HG03025 (cell line): ENCODE measurements around the gene KANSL1L.
"Not testable (repeated sequence)": the region's sequence is repeated elsewhere in the genome, so short reads cannot be mapped to it uniquely, and the experiment has no call there.

Source experiments
- ATAC-seq: cut with Tn5 transposase; IDR thresholded peaks from one replicate; pipeline ENCODE4 v1.9.1; 2021; ENCODE audit warnings: mild to moderate bottlenecking, moderate library complexity; ENCODE audit not compliant: unreplicated experiment, low FRiP score

Gene KANSL1L

DNA sequence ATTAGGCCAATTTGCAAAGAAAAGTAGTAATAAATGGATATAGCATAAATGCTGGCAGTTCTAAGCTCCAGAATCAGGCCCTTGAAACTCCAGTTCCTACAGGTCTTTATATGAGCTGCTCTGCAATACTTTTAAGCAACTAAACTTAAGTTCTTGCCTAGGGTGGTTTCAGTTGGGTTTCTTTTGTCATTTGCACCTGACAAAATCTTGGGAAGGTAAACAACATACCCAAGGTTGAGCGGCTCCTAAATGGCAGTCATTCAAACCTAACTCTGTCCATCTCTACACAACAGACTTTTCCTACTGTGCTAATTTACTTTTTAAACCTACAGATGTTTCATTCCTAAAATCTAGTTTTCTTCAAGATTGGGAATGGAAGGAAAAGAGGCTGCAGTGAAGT, 9.3 kb upstream of the KANSL1L start:
- no peak for ATAC-seq

DNA sequence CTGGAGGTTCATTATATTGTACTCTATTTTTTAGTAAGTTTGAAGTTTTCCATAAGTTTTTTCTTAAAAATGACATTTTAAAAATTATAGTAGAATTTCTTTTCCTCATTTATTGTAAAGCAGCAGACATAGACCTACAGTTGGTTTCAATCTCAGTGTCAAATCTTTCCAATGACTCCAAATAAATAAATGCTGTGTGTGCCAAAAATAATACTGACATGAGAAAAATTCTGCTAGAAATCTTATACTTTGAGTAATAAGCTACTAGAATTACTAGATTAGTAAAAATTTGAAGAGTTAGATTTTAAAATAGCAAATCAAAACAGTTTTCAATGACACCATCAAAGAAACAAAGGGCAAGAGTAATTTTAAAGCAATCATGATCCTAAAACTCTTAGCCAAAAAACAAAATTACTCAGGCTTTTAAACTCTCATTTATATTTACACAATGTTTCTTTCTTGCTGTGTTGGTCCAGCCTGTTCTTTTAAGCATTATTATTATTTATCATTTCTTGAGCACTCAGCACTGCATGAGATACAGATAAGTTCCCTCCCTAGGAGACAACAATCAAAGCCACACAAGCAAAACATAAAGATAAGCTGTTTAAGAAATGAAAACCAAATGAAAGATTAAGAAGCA, 8.3 kb upstream of the KANSL1L start:
- no peak for ATAC-seq

DNA sequence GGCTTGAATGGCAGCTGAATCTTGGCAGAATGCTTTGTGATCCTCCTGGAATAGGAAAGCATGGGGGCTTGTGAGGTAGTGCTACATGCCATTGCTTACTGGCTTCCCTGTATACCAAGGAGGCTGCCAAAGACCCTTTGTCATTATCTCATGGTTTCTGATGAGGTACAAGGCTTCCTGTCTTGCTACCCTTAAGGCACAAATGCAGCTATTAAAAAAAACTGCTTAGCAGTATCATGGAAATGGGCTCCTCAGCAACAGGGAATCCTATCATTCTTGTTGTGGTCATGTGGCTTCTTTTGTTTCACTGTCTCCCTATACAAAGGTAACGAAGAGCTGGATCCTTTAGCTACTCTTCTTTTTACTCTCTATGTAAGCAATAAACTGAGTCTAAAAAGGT, 6.6 kb upstream of the KANSL1L start:
- no peak for ATAC-seq

DNA sequence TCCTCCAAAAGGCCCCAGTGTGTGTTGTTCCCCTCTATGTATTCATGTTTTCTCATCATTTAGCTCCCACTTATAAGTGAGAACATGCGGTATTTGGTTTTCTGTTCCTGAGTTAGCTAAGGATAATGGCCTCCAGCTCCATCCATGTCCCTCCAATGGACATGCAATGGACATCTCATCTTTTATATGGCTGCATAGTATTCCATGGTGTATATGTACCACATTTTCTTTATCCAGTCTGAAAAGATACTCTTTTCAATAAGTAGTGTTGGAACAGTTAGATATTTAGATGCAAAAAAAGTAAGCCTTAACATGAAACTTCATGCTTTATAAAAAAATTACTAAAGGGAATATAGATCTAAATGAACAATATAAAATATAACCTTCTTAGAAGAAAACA, 5.9 kb upstream of the KANSL1L start:
- ATAC-seq, result not testable (repeated sequence)

DNA sequence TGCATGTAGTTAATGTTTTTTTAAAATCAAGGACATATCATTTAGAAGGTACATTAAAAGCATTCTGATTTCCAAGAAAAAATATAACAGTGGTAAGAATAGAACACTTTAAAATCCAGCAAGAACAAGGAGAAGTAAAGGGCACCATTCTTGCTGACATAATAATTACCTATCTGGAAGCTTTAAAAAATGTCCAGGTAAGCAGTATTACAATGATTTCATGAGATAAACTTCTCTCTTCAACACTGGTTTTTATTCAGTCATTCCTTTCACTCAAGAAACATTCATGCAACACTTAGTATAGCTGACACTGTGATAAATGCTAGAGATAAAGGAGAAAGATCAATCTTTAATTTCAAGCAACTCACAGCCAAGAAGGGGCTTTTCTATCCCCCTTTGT, 2.9 kb upstream of the KANSL1L start:
- no peak for ATAC-seq

DNA sequence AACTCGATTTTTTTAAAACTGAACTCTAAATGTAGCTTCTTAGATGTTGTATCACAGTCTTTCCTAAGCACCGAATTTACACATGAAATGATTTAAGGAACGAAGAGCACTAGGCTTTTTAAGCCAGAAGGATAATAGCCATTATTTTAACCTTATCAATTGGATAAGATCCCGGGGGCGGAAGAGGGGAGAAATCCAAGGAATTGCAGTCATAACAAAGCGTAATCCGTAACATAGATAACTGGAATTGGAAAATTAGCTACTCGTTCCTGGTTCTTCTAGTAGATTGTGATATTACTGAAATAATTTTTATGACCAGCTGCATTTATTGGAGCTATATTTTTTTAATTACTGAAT, 988 bp upstream of the KANSL1L start:
- ATAC-seq, result no peak

DNA sequence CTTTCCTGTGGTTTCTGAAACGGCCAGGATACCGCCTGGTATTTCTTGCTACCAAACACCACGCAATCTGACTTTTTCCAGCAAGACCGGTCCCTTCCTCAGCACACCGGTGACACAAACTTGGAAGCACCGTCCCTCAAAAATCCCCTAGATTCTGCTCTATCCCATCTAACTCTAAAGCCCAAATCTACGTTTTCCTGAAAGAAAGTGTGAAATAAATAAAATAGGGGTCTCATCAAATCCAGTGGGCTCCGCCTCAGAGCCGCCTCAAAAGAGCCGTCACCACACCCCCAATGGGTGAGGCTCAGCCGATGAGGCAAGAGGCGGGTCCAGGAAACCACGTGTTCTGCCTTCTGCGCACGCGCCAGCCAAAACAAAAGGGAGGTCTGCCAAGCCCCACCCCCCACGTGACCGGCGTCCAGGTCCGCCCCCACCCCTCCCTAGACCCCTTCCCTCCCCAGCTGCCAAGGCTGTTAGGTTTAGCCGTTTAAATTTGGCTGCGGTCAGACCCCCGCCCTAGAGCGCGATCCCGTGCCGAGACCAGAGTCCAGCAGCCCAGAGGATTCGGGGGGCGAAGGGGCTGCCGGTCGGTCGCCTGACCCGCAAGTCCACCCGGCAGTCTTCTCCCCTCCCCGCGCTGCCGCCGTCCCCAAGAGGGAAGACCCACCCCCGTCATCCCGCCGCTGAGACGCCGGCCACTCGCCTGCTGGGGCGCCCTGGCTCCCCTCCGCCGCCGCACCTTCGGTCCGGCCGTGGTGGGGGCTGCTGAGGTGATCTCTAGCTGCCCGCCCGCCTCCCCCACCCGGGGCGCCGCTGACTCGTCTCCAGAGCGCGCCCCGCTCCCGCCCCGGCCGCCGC, 534 bp downstream of the KANSL1L start:
- ATAC-seq, result peak; percentile 69

DNA sequence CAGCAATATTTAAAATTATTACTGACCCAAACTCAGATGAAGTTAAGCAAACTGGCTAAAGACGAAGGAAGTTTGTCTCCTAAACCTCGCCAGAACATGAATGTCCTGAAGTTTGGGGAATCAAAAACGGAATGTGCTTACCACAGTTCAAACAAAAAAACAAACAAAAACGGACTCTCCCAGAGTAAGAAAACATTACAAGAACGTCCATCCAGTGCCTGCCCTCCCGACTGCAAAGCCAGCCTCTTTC, 1.1 kb downstream of the KANSL1L start:
- no peak for ATAC-seq

DNA sequence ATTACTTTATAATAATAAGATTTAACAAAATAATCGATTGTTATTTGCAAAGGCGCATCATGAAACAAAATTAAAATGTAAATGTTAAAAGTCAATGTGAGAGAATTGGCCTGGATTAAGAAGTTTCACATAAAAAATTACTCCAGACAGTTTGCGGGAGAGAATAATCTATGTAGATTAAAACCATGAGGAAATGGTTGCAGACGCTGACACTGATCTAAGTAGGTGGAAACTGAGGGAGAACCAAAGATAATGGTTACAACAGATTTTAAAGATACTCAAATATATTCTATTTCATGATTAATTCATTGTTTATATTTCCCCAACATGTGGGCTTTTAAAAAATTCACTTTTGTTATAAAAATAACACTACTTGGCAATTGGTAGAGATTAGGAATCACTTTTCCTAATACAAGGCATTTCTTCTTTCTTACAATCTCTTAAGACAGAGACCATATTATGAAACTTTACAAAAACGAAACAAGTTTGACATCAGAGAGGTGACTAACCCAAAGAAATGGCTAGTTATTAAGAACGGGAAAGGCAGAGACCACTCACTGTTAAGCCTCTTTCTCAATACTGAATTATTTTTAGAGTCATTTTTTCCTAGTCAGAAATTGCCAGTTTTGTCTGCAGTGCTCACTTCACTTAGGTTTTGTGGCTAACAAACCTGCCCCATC, 1.6 kb downstream of the KANSL1L start:
- no peak for ATAC-seq

DNA sequence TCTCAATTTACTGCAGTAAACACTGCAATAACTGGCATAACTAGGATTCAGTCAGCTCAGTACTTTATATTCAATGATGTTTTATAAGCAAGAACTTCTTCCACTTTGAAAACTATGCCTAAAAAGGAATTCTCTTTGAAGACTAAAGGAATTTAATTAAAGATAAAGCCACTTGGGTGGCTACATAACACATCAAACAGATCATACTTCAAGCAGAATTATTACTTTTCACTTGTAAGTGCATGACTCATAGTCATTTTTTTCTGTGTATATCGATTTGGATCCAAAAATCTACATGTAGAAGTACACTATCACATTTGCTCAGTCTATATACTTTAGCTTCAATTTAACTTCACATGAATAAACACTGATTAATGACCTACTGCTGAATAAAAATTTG, 4.0 kb downstream of the KANSL1L start:
- no peak for ATAC-seq

DNA sequence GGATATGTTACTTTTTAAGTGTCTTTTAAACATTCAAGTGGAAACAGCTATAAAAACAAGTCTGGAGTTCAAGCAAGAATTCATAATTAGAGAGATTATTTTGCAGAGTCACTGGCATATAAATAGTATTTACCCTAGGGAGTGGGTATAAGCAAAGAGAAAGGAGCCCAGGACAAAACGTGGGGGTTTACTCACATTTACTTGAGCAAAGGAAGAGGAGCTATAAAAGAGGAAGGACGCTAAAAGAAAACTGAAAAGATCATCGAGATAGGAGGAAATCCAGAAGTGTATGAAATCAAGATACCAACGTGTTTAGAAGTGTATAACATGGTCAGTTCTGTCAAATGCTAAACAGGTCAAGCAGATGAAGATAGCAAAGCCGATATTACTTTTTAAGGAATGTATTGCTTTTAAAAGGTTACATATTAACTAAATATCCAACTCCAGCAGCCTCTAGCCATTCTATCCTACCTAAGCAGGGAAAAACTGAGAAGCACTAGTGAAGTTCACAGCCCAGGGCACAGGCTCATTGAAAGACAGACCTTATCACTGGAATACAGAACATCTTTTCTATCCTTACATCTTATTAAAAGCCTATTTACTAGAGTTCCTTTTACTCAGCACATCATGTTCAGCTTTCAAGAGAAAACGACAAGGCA, 8.6 kb downstream of the KANSL1L start:
- no peak for ATAC-seq

DNA sequence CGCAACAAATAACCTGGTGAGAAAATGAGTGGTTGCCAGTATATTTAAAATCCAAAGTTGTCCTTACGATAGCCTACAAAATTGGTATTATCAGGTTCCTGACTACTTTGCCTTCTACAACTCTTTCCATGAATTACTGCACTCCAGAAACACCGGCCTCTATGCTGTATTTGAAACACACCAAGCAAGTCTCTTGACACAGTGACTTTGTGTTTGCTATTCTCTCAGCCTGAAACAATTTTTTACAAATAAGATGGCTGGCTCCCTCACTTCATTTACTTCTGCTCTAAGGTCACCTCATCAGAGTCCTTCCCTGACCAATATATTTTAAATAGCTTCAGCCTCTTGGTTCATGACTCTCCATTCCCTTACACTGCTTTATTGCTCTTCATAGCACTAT, 12.2 kb downstream of the KANSL1L start:
- no peak for ATAC-seq

DNA sequence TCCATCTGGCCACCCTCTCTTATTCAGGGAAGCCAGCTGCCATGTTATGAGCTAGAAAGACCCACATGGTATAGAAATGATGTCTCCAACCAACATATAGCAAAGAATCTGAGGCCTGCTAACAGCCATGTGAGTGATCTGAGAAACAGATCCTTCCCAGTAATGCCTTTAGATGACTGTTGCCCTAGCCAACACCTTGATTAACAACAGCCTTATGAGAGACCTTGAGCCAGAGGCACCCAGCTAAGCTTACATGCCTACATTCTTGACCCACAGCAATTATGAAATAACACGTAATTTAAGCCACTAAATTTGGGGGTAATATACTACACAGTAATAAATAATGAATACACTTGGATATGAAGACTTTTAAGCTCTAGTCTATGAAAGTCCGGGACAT, 13.0 kb downstream of the KANSL1L start:
- ATAC-seq, result no peak

DNA sequence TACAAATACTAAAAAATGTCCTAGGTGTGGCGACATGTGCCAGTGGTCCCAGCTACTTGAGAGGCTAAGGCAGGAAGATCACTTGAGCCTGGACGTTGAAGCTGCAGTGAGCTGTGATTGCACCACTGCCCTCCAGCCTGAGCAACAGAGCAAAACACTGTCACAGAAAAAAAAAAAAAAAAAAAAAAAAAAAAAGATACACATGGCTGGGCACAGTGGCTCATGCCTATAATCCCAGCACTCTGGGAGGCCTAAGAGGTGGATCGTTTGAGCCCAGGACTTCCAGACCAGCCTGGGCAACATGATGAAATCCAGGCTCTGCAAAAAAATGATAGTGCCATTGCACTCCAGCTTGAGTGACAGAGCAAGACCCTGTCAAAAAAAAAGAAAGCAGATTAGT, 13.7 kb downstream of the KANSL1L start:
- no peak for ATAC-seq

DNA sequence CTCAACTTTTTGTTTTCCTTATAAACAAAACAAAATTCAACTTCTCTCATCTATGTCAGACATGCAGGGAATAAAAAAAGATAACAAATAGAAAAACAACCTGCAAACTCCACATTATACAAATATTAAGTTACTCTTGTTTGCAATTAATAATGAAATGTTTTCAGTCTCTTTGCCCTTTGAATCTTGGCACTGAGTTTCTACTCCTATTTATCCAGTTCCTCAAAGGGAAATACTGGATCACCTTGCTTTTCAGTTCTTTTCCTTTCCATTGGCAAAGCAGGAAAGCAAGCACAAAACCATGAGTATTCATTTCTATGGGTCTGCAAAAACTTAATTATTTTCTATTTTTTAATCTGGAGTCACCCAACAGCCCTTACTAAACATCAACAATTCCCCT, 23.6 kb downstream of the KANSL1L start:
- no peak for ATAC-seq

DNA sequence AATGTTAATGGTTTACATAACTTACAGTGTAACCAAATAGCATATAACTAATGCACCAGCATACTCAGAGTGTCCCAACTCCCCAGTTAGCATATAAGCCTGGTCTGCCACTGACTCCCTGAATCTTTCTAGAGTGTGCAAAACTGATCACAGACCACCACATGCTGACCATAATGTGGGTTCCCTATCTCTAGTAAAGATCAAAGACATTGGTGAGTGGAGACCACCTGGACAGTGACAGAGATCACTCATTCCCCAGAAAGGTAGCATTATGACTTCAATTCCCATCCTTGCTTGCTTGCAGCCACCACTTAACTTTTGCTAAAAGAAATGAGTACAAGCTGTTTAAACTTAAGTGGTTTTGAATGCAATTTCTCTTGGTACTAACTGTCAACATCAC, 39.0 kb downstream of the KANSL1L start:
- ATAC-seq, result no peak

DNA sequence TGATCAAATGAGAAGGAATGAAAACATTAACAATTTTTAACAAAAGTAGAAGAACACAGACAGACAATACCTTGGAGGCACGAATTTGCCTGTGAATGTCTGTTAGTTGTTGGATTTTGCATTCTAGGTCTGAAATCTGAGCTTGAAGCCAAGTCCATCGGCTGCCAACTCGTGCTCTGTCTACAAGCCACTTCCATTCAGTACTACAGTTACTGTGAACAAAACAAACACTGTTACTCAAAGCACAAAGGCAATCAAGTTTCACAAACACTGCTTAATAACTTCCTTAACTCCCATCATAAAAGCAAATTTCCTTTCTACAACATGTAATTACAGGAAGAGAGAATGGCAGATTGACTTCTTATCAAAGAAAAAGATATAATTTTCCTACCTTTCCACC, 42.2 kb downstream of the KANSL1L start:
- ATAC-seq, result no peak

DNA sequence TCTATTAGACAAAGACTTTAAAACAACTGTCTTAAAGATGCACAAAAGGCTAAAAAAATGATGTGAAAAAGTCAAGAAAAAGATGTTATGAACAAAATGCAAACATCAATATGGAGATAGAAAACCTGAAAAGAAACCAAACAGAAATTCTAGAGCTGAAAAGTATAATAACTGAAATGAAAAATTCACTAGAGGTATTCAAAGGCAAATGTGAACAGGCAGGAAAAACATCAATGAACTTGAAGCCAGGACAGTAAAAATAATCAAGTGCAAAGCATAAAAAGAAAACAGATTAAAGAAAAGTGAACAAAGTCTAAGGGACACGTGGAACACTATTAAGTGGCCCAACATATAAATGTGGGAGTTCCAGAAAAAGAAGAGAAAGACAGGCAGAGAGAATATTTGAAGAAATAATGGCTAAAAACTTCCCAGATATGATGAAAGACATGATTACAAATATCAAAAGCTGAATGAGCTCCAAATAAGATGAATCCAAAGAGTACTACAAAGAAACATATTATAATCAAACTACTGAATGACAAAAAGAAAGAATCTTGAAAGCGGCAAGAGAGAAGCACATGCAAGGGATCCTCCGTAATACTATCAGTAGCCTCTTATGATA, 57.5 kb downstream of the KANSL1L start:
- no peak for ATAC-seq

DNA sequence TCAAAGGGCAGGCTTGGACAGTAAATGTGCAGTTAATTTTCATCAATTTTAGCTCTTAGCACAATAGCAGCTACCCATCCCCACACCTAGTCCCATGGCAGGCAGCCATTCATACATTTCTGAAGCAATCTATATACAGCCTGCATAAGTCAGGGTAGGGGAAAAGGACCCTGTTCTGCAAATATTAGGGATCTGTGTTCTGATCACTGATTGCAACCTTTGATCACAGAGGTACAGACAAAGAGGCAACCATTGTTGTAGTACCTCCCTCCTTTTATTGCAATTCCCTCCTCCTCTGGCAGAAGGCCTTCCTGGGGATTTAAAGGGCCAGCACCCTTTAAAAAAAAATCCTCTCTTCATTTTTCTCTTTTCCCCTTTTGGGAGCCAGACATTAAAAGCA, 58.3 kb downstream of the KANSL1L start:
- no peak for ATAC-seq

DNA sequence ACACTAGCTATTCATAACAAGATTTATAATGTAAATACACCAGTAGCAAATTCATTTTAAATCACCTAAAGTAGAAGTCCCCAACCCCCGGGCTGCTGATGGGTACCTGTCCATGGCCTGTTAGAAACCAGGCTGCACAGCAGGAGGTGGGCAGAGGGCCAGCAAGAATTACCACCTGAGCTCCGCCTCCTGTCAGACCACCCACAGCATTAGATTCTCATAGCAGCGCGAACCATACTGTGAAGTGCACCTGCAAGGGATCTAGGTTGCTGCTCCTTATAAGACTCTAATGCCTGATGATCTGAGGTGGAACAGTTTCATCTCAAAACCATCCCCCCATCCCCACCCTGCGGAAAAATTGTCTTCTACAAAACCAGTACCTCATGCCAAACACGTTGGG, 71.3 kb downstream of the KANSL1L start:
- no peak for ATAC-seq

DNA sequence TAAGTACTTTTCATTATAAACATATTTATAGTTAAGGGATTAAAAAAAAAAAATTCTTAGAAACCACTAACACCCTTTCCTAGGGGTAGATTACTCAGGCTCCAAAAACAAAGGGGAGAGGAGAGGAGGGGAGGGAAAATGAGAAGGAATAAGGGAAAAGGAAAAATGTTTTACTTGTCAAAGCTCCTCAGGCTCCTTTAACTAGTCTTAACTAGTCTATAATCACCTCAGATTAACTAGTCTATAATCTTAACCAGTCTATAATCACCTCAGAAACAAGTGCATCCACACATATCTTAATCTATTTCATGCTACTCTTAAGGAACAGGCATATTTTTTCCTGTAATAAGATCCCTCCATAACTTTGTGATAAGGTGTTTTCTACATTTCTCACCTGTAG, 76.4 kb downstream of the KANSL1L start:
- ATAC-seq, result no peak
